PC-3 (cell line): ENCODE measurements around the gene ALDH7A1. TPM values are rescaled to one million over a fixed set of nuclear protein-coding genes. Genes with fewer than 3 reads are reported as not detected.

Experiments used
- ATAC-seq: fragments of 200-7000 bp; cut with Tn5 transposase; 2 replicates; pipeline ENCODE4 v1.9.1; 2020; ENCODE audit warnings: mild to moderate bottlenecking, moderate library complexity
- BruUV-seq: library from RNA; stranded (reverse); fragments of 400-500 nt; replicated peaks from 2 replicates; lab custom pipeline; 2021; lab: Mats Ljungman, UMichigan
- CTCF ChIA-PET: fragments of 300-600 bp; sonication (Branson Sonifier 250); formaldehyde crosslinking; loops from one replicate; lab custom pipeline; 2022; ENCODE audit warnings: antibody characterized with exemption; lab: Charles Lee
- POLR2A ChIA-PET: fragments of 300-600 bp; sonication (Branson Sonifier 250); formaldehyde crosslinking; loops from one replicate; lab custom pipeline; 2022; ENCODE audit warnings: antibody characterized with exemption; ENCODE audit not compliant: unreplicated experiment; lab: Charles Lee
- DNase-seq: peaks from one replicate; pipeline ENCODE4 v3.0.0-alpha.2; 2015
- H2AFZ ChIP-seq: fragments of 300-600 bp; sonication (generic); 2 replicates; pipeline ENCODE4 v1.6.0; 2016; ENCODE audit warnings: antibody characterized with exemption, low read length
- H3F3A ChIP-seq: fragments of 300-600 bp; sonication (generic); one replicate; pipeline ENCODE4 v1.6.0; 2017; ENCODE audit warnings: antibody characterized with exemption, low read length, control low read depth, mild to moderate bottlenecking; ENCODE audit not compliant: unreplicated experiment
- H3K27ac ChIP-seq: fragments of 300-600 bp; sonication (generic); 2 replicates; pipeline ENCODE4 v1.5.1; 2016; ENCODE audit warnings: mild to moderate bottlenecking, low read length
- H3K27me3 ChIP-seq: fragments of 300-600 bp; sonication (generic); 2 replicates; pipeline ENCODE4 v1.6.1; 2016; ENCODE audit warnings: low read length, mixed read lengths
- H3K36me3 ChIP-seq: fragments of 300-600 bp; sonication (generic); 2 replicates; pipeline ENCODE4 v1.6.1; 2016; ENCODE audit warnings: low read depth, mixed run types, low read length, mixed read lengths
- H3K4me1 ChIP-seq: fragments of 300-600 bp; sonication (generic); 2 replicates; pipeline ENCODE4 v1.5.1; 2016; ENCODE audit warnings: low read length; ENCODE audit not compliant: insufficient read depth
- H3K4me2 ChIP-seq: fragments of 300-600 bp; sonication (generic); 2 replicates; pipeline ENCODE4 v1.6.0; 2016; ENCODE audit warnings: low read length
- H3K4me3 ChIP-seq: fragments of 300-600 bp; sonication (generic); 2 replicates; pipeline ENCODE4 v1.5.1; 2016; ENCODE audit warnings: mild to moderate bottlenecking, low read length, mixed read lengths
- H3K79me2 ChIP-seq: fragments of 300-600 bp; sonication (generic); 2 replicates; pipeline ENCODE4 v1.6.1; 2017; ENCODE audit warnings: low read length, mixed read lengths
- H3K9ac ChIP-seq: fragments of 300-600 bp; sonication (generic); 2 replicates; pipeline ENCODE4 v1.6.0; 2016; ENCODE audit warnings: mild to moderate bottlenecking, low read length
- H3K9me2 ChIP-seq: fragments of 300-600 bp; sonication (generic); replicated peaks from 2 replicates; pipeline ENCODE4 v1.6.1; 2016; ENCODE audit warnings: mixed run types, low read length, mixed read lengths
- H3K9me3 ChIP-seq: fragments of 300-600 bp; sonication (generic); 2 replicates; pipeline ENCODE4 v1.6.1; 2016; ENCODE audit warnings: low read length, mixed read lengths
- H4K20me1 ChIP-seq: fragments of 300-600 bp; sonication (generic); 2 replicates; pipeline ENCODE4 v1.6.1; 2016; ENCODE audit warnings: low read length, mixed read lengths
- CTCF ChIP-seq: fragments of 300-600 bp; sonication (generic); conservative IDR thresholded peaks from 2 replicates; pipeline ENCODE4 v1.5.1; 2017; ENCODE audit warnings: antibody characterized with exemption, low read depth, mild to moderate bottlenecking, low read length
- EZH2 ChIP-seq: fragments of 300-600 bp; sonication (generic); IDR thresholded peaks from one replicate; pipeline ENCODE4 v1.6.1; 2017; ENCODE audit warnings: antibody characterized with exemption, mild to moderate bottlenecking, low read length; ENCODE audit not compliant: unreplicated experiment
- EZH2phosphoT487 ChIP-seq: fragments of 300-600 bp; sonication (generic); IDR thresholded peaks from 2 replicates; pipeline ENCODE4 v1.6.1; 2018; ENCODE audit warnings: mild to moderate bottlenecking, antibody characterized with exemption, low read length, borderline replicate concordance
- intact Hi-C: fragments of 100-400 bp; cut with micrococcal nuclease; formaldehyde crosslinking; loops from 2 replicates; pipeline ENCODE4 v1.9.0; 2023
- total RNA-seq: library from RNA; depleted of rRNA; stranded (reverse); fragments of >200 nt; gene quantifications from 2 replicates; pipeline ENCODE4 v1.2.3, GENCODE V29; 2014

Gene ALDH7A1
- total RNA-seq, 1 experiment from 2014 or later = 45.9 TPM

- Histone ChIP-seq H3K9me3 (no peaks in the 10 kb centered on the region), H3K4me1 (no peaks in the 10 kb centered on the region), H3K9me2 (no peaks in the 10 kb centered on the region), H3K27ac (no peak overlapping the region), H3K9ac (no peak overlapping the region), H3K36me3 (no peaks in the 10 kb centered on the region), H4K20me1 (no peaks in the 10 kb centered on the region), H2AFZ (no peak overlapping the region), H3K4me2 (no peak overlapping the region), H3K27me3 (no peaks in the 10 kb centered on the region), H3K4me3 (no peak overlapping the region), H3K79me2 (no peaks in the 10 kb centered on the region), H3F3A (no peaks in the 10 kb centered on the region)
- DNase-seq (no peak), ATAC-seq (no peak)
- intact Hi-C loops = no loop called here
- TF ChIP-seq CTCF = no peak
- TF ChIP-seq EZH2phosphoT487 = no peak
- TF ChIP-seq EZH2 = no peak
- no TSS peak for BruUV-seq
- ChIA-PET CTCF (no interaction called here), POLR2A (no interaction called here)
Observed at GRCh38 chr5:126514131-126514557, 80.9 kb downstream of the ALDH7A1 start.

- intact Hi-C loops = no loop called here
- DNase-seq = no peak
- Histone ChIP-seq H3K9ac (no peak overlapping the region), H4K20me1 (no peaks in the 10 kb centered on the region), H3K4me2 (no peak overlapping the region), H3K9me2 (no peaks in the 10 kb centered on the region), H3K27ac (no peak overlapping the region), H3K4me1 (no peaks in the 10 kb centered on the region), H3K27me3 (no peaks in the 10 kb centered on the region), H2AFZ (no peak overlapping the region), H3K36me3 (no peaks in the 10 kb centered on the region), H3K4me3 (no peak overlapping the region), H3F3A (no peaks in the 10 kb centered on the region), H3K9me3 (no peaks in the 10 kb centered on the region), H3K79me2 (no peaks in the 10 kb centered on the region)
- BruUV-seq = no TSS peak
- TF ChIP-seq EZH2 (no peak), EZH2phosphoT487 (no peak), CTCF (no peak)
- ChIA-PET POLR2A (interaction anchor here (0.6 kb wide), 1 partner anchor 144 kb away, joined by 3 read pairs; no protein-coding TSS in a partner anchor), CTCF (no interaction called here)
- no peak for ATAC-seq
Observed at GRCh38 chr5:126513703-126514102, 81.3 kb downstream of the ALDH7A1 start.

GRCh38 chr5:126513302-126513701, 81.7 kb downstream of the ALDH7A1 start:
- Histone ChIP-seq H3K79me2 (no peaks in the 10 kb centered on the region), H3K27me3 (no peaks in the 10 kb centered on the region), H3K9me2 (no peaks in the 10 kb centered on the region), H3K9me3 (no peaks in the 10 kb centered on the region), H3F3A (no peaks in the 10 kb centered on the region), H3K4me1 (no peaks in the 10 kb centered on the region), H3K36me3 (no peaks in the 10 kb centered on the region), H3K27ac (no peak overlapping the region), H3K9ac (no peak overlapping the region), H3K4me2 (no peak overlapping the region), H4K20me1 (no peaks in the 10 kb centered on the region), H2AFZ (no peak overlapping the region), H3K4me3 (no peak overlapping the region)
- TF ChIP-seq EZH2phosphoT487 (no peak), CTCF (no peak), EZH2 (no peak)
- ChIA-PET POLR2A (interaction anchor here (0.6 kb wide), 1 partner anchor 144 kb away, joined by 3 read pairs; no protein-coding TSS in a partner anchor), CTCF (no interaction called here)
- no peak for DNase-seq
- intact Hi-C loops = no loop called here
- no peak for ATAC-seq
- no TSS peak for BruUV-seq
